HCT116 (cell line): Measurements from ENCODE around the gene ERC2. TPM values are rescaled to one million over a fixed set of nuclear protein-coding genes. Genes with fewer than 3 reads are reported as not detected.

ENCODE experiments used
- ATAC-seq: fragments of 200-7000 bp; cut with Tn5 transposase; 2 replicates; pipeline ENCODE4 v1.9.1; 2020; ENCODE audit warnings: mild to moderate bottlenecking, moderate library complexity
- BruUV-seq: library from RNA; stranded (reverse); fragments of 400-500 nt; replicated peaks from 2 replicates; lab custom pipeline; 2021; lab: Mats Ljungman, UMichigan
- CTCF ChIA-PET: fragments of 300-600 bp; sonication (Branson Sonifier 250); formaldehyde crosslinking; loops from one replicate; lab custom pipeline; 2021; ENCODE audit warnings: antibody characterized with exemption; lab: Charles Lee
- POLR2A ChIA-PET: fragments of 300-600, 350-600 bp; sonication (Branson Sonifier 250); formaldehyde crosslinking; loops from one replicate; lab custom pipeline; 2021; ENCODE audit warnings: antibody characterized with exemption; lab: Charles Lee
- RAD21 ChIA-PET, 2 experiments: fragments of 300-600 bp; sonication (Branson Sonifier 250); formaldehyde crosslinking; loops; one replicate each; lab custom pipeline; 2023; ENCODE audit warnings: low total read pairs in 2 of 2; ENCODE audit not compliant: uncharacterized antibody in 2 of 2, unreplicated experiment in 2 of 2, low non-redundant PET in 1 of 2; lab: Charles Lee
- DNase-seq: peaks from one replicate; pipeline ENCODE4 v3.0.0-alpha.2; 2010; ENCODE audit warnings: low read depth, low spot score
- H2AFZ ChIP-seq: fragments of 200-600 bp; shearing (Covaris generic), sonication (generic); 2 replicates; pipeline ENCODE4 v1.6.1; 2017; ENCODE audit warnings: low read depth, mixed run types, mixed read lengths, antibody characterized with exemption, low read length; ENCODE audit not compliant: poor library complexity, severe bottlenecking
- H3K27ac ChIP-seq: 2 replicates; pipeline ENCODE4 v1.5.1; 2012; ENCODE audit warnings: low read depth, low read length
- H3K27me3 ChIP-seq: fragments of 200-600 bp; sonication (generic); 2 replicates; pipeline ENCODE4 v1.6.1; 2016; ENCODE audit warnings: mixed run types, low read length, mixed read lengths; ENCODE audit not compliant: insufficient read depth
- H3K36me3 ChIP-seq, 2 experiments: fragments of 200-500 bp in 1 of 2; fragments of 200-600 bp in 1 of 2; sonication (Bioruptor generic) in 1 of 2; sonication (generic) in 1 of 2; 2 replicates each; pipeline versions ENCODE4 v1.5.1 to v1.6.1; 2014 to 2016; ENCODE audit warnings: low read length in 2 of 2, inconsistent platforms in 1 of 2, mixed read lengths in 1 of 2, mixed run types in 1 of 2; ENCODE audit not compliant: insufficient read depth in 2 of 2, control insufficient read depth in 1 of 2
- H3K4me1 ChIP-seq, 2 experiments: fragments of 200-600 bp in 1 of 2; sonication (generic) in 1 of 2; 2 replicates each; pipeline versions ENCODE4 v1.5.1 to v1.6.1; 2012 to 2017; ENCODE audit warnings: low read length in 2 of 2, inconsistent platforms in 1 of 2, mild to moderate bottlenecking in 1 of 2, mixed read lengths in 1 of 2, mixed run types in 1 of 2, moderate library complexity in 1 of 2; ENCODE audit not compliant: insufficient read depth in 2 of 2, control insufficient read depth in 1 of 2
- H3K4me2 ChIP-seq: fragments of 200-600 bp; sonication (generic); 2 replicates; pipeline ENCODE4 v1.6.1; 2017; ENCODE audit warnings: mixed run types, low read length, mixed read lengths
- H3K4me3 ChIP-seq, 2 experiments: fragments of 200-600 bp in 1 of 2; sonication (generic) in 1 of 2; replicated peaks in 1 of 2; 2 replicates each; pipeline ENCODE4 v1.5.1; 2011 to 2016; ENCODE audit warnings: low read length in 2 of 2, control low read depth in 1 of 2, low read depth in 1 of 2, mild to moderate bottlenecking in 1 of 2, mixed read lengths in 1 of 2, mixed run types in 1 of 2
- H3K79me2 ChIP-seq: fragments of 200-600 bp; sonication (generic); 2 replicates; pipeline ENCODE4 v1.6.1; 2017; ENCODE audit warnings: mild to moderate bottlenecking, mixed run types, low read length, moderate library complexity, mixed read lengths; ENCODE audit not compliant: insufficient read depth
- H3K9ac ChIP-seq: fragments of 200-600 bp; sonication (generic); 2 replicates; pipeline ENCODE4 v1.6.1; 2016; ENCODE audit warnings: low read length, mixed read lengths
- H3K9me2 ChIP-seq: fragments of 200-600 bp; sonication (generic), shearing (Covaris generic); 2 replicates; pipeline ENCODE4 v1.6.1; 2017; ENCODE audit warnings: mixed run types, mild to moderate bottlenecking, moderate library complexity; ENCODE audit not compliant: insufficient read depth
- H3K9me3 ChIP-seq, 2 experiments: fragments of 200-500 bp in 1 of 2; fragments of 200-600 bp in 1 of 2; sonication (Bioruptor generic) in 1 of 2; sonication (generic) in 1 of 2; 2 replicates each; pipeline ENCODE4 v1.6.1; 2014 to 2017; ENCODE audit warnings: low read length in 2 of 2, mixed read lengths in 2 of 2, inconsistent platforms in 1 of 2, low read depth in 1 of 2, mild to moderate bottlenecking in 1 of 2, mixed run types in 1 of 2, moderate library complexity in 1 of 2; ENCODE audit not compliant: control insufficient read depth in 1 of 2, insufficient read depth in 1 of 2
- H4K20me1 ChIP-seq: fragments of 200-600 bp; sonication (generic), shearing (Covaris generic); 2 replicates; pipeline ENCODE4 v1.6.1; 2017; ENCODE audit warnings: mixed run types, mild to moderate bottlenecking, moderate library complexity; ENCODE audit not compliant: insufficient read depth
- CBX3 ChIP-seq: IDR thresholded peaks from 2 replicates; pipeline ENCODE4 v1.6.1; 2012; ENCODE audit warnings: low read depth
- CEBPB ChIP-seq: IDR thresholded peaks from 2 replicates; pipeline ENCODE4 v1.6.1; 2012; ENCODE audit warnings: low read depth
- CTCF ChIP-seq, 3 experiments: fragments of 200-600 bp in 1 of 3; sonication (generic) in 1 of 3; IDR thresholded peaks in 2 of 3; conservative IDR thresholded peaks in 1 of 3; 2 replicates each; pipeline ENCODE4 v1.5.1; 2012 to 2017; ENCODE audit warnings: low read depth in 2 of 3, low read length in 2 of 3, antibody characterized with exemption in 1 of 3, borderline replicate concordance in 1 of 3, control low read depth in 1 of 3, mild to moderate bottlenecking in 1 of 3, mixed read lengths in 1 of 3, mixed run types in 1 of 3, moderate library complexity in 1 of 3; ENCODE audit not compliant: insufficient read depth in 1 of 3
- EGR1 ChIP-seq: IDR thresholded peaks from 2 replicates; pipeline ENCODE4 v1.6.1; 2012; ENCODE audit warnings: low read depth
- ELF1 ChIP-seq: IDR thresholded peaks from 2 replicates; pipeline ENCODE4 v1.6.1; 2012; ENCODE audit warnings: low read depth, borderline replicate concordance
- EZH2 ChIP-seq: fragments of 200-600 bp; sonication (generic); IDR thresholded peaks from 2 replicates; pipeline ENCODE4 v1.6.1; 2017; ENCODE audit warnings: antibody characterized with exemption, mixed run types
- EZH2phosphoT487 ChIP-seq: fragments of 200-600 bp; IDR thresholded peaks from 2 replicates; pipeline ENCODE4 v1.6.1; 2018; ENCODE audit warnings: antibody characterized with exemption, borderline replicate concordance
- FOSL1 ChIP-seq: IDR thresholded peaks from 2 replicates; pipeline ENCODE4 v1.6.1; 2012; ENCODE audit warnings: low read depth
- MAX ChIP-seq: IDR thresholded peaks from 2 replicates; pipeline ENCODE4 v1.6.1; 2012
- POLR2A ChIP-seq: IDR thresholded peaks from 2 replicates; pipeline ENCODE4 v1.7.0; 2011; ENCODE audit warnings: borderline replicate concordance; ENCODE audit not compliant: insufficient read depth, insufficient read length; ENCODE audit errors: extremely low read depth
- POLR2AphosphoS5 ChIP-seq: IDR thresholded peaks from 2 replicates; pipeline ENCODE4 v1.6.1; 2011; ENCODE audit warnings: mild to moderate bottlenecking, low read depth, low read length, moderate library complexity
- RAD21 ChIP-seq: IDR thresholded peaks from 2 replicates; pipeline ENCODE4 v1.6.1; 2012; ENCODE audit warnings: low read depth, mild to moderate bottlenecking
- REST ChIP-seq: IDR thresholded peaks from 2 replicates; pipeline ENCODE4 v1.6.1; 2012; ENCODE audit warnings: low read depth
- SP1 ChIP-seq: IDR thresholded peaks from 2 replicates; pipeline ENCODE4 v1.6.1; 2012; ENCODE audit warnings: low read depth
- SRF ChIP-seq: IDR thresholded peaks from 2 replicates; pipeline ENCODE4 v1.6.1; 2012; ENCODE audit warnings: low read depth
- TCF7L2 ChIP-seq: IDR thresholded peaks from 2 replicates; pipeline ENCODE4 v1.7.0; 2011; ENCODE audit warnings: borderline replicate concordance, inconsistent platforms; ENCODE audit not compliant: insufficient read depth, insufficient read length; ENCODE audit errors: extremely low read depth
- YY1 ChIP-seq: IDR thresholded peaks from 2 replicates; pipeline ENCODE4 v1.6.1; 2011; ENCODE audit warnings: low read length, low read depth, moderate library complexity, mild to moderate bottlenecking; ENCODE audit not compliant: insufficient replicate concordance; ENCODE audit errors: extremely low read depth
- ZBTB33 ChIP-seq: IDR thresholded peaks from 2 replicates; pipeline ENCODE4 v1.6.1; 2011; ENCODE audit warnings: mild to moderate bottlenecking, low read length, moderate library complexity; ENCODE audit not compliant: insufficient replicate concordance; ENCODE audit errors: extremely low read depth
- intact Hi-C: fragments of 100-400 bp; cut with micrococcal nuclease; formaldehyde crosslinking; loops from 2 replicates; pipeline ENCODE4 v1.10.0; 2022
- total RNA-seq: library from RNA; stranded (reverse); gene quantifications from one replicate; pipeline ENCODE4 v1.2.1, GENCODE V29; 2021; ENCODE audit not compliant: unreplicated experiment

The ERC2 gene
- total RNA-seq, 1 experiment from 2014 or later = not detected

GRCh38 chr3:55751730-55752129 lies 716.5 kb downstream of the ERC2 start:
- no TSS peak for BruUV-seq
- intact Hi-C loops = no loop called here

More at GRCh38 chr3:55751730-55752129, 716.5 kb downstream of the ERC2 start:
- no peaks in the 10 kb centered on the region for H3K27me3 ChIP-seq
- no peak overlapping the region for H3K9ac ChIP-seq
- POLR2A ChIA-PET = no interaction called here
- no peak overlapping the region for H3K4me3 ChIP-seq
- H3K27ac ChIP-seq = no peak overlapping the region
- no peak overlapping the region for H3K4me2 ChIP-seq
- RAD21 ChIA-PET = no interaction called here
- CTCF ChIA-PET = no interaction called here
- ATAC-seq = no peak
- no peaks in the 10 kb centered on the region for H3K79me2 ChIP-seq
- H4K20me1 ChIP-seq = no peaks in the 10 kb centered on the region
- no peaks in the 10 kb centered on the region for H3K9me2 ChIP-seq
- no peak for DNase-seq
- no peak for TF ChIP-seq CTCF (IDR thresholded peaks at IDR 0.05 in 2 of 3, conservative IDR thresholded peaks at IDR 0.05 in 1 of 3; ENCODE audit: borderline replicate concordance in 1 of 3, insufficient read depth in 1 of 3, low read depth in 2 of 3, low read length in 2 of 3)
- no peak for TF ChIP-seq SRF
- no peak for TF ChIP-seq MAX
- no peak for TF ChIP-seq YY1
- no peak for TF ChIP-seq CBX3
- no peak for TF ChIP-seq RAD21
- TF ChIP-seq SP1 = no peak
- no peak for TF ChIP-seq CEBPB
- TF ChIP-seq POLR2A = no peak
- TF ChIP-seq EZH2 = no peak
- no peak for TF ChIP-seq FOSL1
- no peak for TF ChIP-seq EGR1
- no peak for TF ChIP-seq TCF7L2
- no peak for TF ChIP-seq ZBTB33
- TF ChIP-seq REST = no peak
- TF ChIP-seq POLR2AphosphoS5 = no peak
- TF ChIP-seq EZH2phosphoT487 = no peak
- no peak for TF ChIP-seq ELF1
- H3K4me1 ChIP-seq = no peaks in the 10 kb centered on the region
- H3K36me3 ChIP-seq = no peaks in the 10 kb centered on the region
- H2AFZ ChIP-seq = no peak overlapping the region
- peaks cover 0 to 3% of the 10 kb centered on the region in 2 experiments; a peak in 2 of 4 replicates for H3K9me3 ChIP-seq
